IPS-NIHi7 (cell line): ENCODE data around the gene MAB21L4.

Source experiments
- DNase-seq: peaks from one replicate; pipeline ENCODE4 v3.0.0; 2012; ENCODE audit warnings: mixed read lengths; ENCODE audit errors: extremely low spot score

Gene MAB21L4

DNA sequence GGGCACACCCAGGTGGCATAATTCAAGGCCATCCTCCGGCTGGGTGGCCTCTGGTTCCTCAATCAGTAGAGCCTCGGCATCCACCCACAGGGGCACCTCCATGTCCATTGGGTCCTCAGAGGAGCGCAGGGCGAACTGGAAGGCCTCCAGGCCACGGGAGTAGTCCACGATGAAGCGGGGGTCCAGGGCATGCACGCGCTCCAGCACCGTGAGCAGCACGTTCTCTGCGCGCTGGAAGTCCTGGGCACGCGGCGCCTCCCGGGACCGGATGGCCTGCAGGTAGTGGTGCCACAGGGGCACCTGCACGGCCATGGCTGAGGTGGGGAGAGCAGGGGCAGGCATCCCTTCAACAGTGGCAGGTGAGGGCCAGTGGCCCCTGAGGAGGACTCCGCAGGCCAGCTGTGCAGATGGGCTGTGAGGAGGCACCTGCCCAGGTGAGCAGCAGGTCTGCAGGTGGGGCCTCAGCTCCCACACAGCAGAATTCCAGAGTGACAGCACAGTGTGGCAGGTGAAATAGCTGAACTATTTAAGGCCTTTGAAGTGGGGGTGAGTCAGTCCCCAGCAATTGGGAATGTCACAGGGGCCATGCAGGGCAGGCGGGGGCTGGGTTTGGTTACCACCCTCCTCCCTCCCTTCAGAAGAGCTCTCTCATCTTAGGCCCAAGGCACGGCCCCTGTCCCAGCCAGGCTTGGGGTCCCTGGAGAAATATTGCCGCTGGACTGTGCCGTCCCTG, at the start of gene MAB21L4:
TSS of gene MAB21L4 (minus strand) at position 501 of the 733 bp plus-strand sequence. CDS start at position 342, 159 bp downstream.
- DNase-seq, result peak; percentile 51

DNA sequence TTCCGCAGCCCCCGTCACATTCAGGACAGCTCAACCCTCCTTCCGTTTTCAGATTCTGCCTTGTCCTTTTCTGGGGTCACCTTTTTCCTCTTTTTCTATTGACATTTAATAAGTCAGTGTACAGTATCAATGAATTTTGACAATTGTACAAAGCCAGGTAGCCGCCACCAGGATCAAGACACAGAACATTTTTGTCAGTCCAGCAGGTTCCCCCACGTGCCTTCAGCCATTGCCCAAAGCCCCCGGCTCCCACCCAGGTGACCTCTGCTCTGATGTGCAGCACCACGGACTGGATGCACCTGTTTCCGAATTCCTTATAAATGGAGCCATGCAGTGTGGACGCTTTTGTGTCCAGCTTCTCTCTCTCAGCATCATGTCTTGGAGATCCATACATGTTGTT, 40.1 kb upstream of the MAB21L4 start:
- DNase-seq, result no peak

DNA sequence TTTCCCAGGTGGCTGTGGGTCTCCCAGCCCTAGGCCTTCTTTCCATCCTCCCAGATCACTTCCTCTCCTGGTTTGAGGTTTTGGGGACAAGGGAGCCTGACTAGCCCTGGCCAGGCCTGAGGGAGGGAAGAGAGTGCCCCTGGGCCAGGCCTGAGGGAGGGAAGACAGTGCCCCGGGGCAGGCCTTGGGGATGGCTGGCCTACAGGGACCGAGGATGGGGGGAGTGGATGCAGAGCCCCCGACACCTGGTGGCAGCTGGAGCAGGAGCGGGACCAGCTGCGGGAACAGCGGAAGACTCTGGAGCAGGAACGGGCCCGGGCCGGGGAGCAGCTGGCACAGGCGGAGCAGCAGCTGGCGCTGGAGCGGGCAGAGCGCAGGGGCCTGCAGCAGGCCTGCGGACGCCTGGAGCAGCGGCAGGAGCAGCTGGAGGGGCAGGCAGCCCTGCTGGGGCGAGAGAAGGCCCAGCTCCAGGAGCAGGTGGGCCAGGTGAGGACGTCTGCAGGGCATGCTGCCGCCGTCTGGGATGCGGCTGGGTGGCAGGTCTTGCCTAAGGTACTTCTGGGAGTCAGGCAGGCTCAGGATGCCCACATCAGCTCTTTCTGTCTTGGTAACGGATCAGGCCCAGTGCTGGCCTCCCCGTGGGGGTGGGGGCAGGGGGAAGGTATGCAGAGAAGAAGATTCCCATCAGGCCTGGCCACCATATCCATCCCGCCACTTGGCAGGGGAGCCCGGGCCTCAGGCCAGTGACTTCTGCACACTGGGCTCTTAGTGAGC, 39.3 kb upstream of the MAB21L4 start:
- no peak for DNase-seq

- DNase-seq, result no peak
Measured at GRCh38 chr2:240934701-240935102, 38.7 kb upstream of the MAB21L4 start.

- no peak for DNase-seq
Measured at GRCh38 chr2:240933966-240934700, 38.2 kb upstream of the MAB21L4 start.

- DNase-seq, result no peak
Measured at GRCh38 chr2:240933048-240933965, 37.4 kb upstream of the MAB21L4 start.

- no peak for DNase-seq
Measured at GRCh38 chr2:240932724-240933047, 36.7 kb upstream of the MAB21L4 start.

- DNase-seq, result no peak
Measured at GRCh38 chr2:240932001-240932723, 36.2 kb upstream of the MAB21L4 start.

GRCh38 chr2:240931319-240931949, 35.5 kb upstream of the MAB21L4 start:
- no peak for DNase-seq

GRCh38 chr2:240930631-240931318, 34.8 kb upstream of the MAB21L4 start:
- DNase-seq, result no peak

GRCh38 chr2:240930096-240930630, 34.2 kb upstream of the MAB21L4 start:
- DNase-seq, result no peak

- no peak for DNase-seq
Measured at GRCh38 chr2:240929364-240930095, 33.6 kb upstream of the MAB21L4 start.

GRCh38 chr2:240928476-240929363, 32.8 kb upstream of the MAB21L4 start:
- no peak for DNase-seq

DNA sequence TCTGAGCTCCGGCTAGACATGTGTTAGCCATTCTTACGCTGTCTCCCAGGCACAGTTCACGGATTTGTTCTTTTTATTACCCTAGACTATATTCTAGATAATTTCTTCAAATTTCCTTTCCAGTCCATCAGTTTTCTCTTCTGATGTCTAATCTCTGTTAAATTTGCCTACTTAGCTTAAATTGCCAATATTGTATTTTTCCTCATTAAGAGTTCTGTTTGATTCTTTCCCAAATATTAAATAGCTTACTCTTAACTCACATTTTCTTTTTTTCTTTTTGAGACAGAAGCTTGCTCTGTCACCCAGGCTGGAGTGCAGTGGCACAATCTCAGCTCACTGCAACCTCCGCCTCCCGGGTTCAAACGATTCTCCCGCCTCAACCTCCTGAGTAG, 31.4 kb upstream of the MAB21L4 start:
- DNase-seq, result no peak

- no peak for DNase-seq
Measured at GRCh38 chr2:240926516-240927389, 30.8 kb upstream of the MAB21L4 start.

DNA sequence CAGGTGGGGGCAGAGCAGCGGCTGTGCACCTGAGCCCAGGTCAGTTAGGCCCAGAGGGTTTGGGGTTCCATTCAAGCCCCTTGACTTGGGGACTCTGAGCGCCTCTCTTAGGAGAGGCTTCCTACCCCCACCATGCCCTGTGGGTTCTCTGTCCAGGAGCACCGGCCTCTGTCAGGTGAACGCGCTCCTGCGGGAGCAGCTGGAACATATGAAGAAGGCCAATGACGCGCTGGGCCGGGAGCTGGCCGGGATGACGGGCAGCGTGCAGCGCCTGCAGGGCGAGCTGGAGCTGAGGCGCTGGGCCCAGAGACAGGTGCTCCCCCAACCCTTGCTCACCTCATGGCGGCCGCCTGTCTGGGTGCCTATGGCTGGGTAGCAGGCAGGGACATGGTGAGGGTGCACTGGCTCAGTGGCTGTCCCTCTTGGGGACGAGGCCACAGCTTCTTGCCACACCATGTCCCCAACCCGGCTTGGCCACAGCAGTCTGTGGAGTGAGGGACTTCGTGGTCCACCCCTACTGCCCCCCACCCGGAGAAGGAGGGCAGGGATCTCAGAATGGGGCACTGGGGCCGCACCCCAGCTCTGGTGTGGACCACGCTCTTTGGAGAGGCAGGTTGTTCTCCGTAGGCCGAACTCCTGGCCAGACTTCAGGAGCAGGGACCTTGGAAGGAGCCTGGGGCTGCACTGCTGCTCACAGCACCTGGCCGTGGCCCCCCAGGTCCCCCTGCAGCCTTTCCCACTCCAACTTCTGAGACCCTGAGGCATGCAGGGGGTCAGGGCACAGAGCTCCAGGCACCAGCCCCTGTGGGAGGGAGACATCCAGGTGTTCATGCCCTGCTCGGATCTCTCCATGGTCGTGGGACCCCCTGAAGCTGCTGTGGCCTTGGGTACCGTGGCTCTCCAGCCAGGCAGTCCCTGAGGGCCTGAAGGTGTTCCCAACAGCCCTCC, 29.9 kb upstream of the MAB21L4 start:
- DNase-seq, result no peak
